Chondrocyte (in vitro differentiated cells): ENCODE data around the gene AFF2. TPM values are rescaled to one million over a fixed set of nuclear protein-coding genes. Genes with fewer than 3 reads are reported as not detected.

Source experiments
- DNase-seq: peaks from one replicate; pipeline ENCODE4 v3.0.0; 2021; ENCODE audit warnings: mixed read lengths, low spot score
- H3K27ac Mint-ChIP-seq: one replicate; pipeline ENCODE4 v1.8.0; 2021; ENCODE audit warnings: mild to moderate bottlenecking, moderate library complexity, mixed read lengths; ENCODE audit not compliant: unreplicated experiment
- H3K27me3 Mint-ChIP-seq: 2 replicates; pipeline ENCODE4 v1.8.0; 2021; ENCODE audit warnings: low read depth, mixed read lengths
- H3K36me3 Mint-ChIP-seq: 2 replicates; pipeline ENCODE4 v1.8.0; 2021; ENCODE audit warnings: low read depth, mixed read lengths
- H3K4me1 Mint-ChIP-seq: 2 replicates; pipeline ENCODE4 v1.8.0; 2021; ENCODE audit warnings: low read depth, mild to moderate bottlenecking, mixed read lengths
- H3K4me3 Mint-ChIP-seq: one replicate; pipeline ENCODE4 v1.8.0; 2021; ENCODE audit warnings: mild to moderate bottlenecking, moderate library complexity, mixed read lengths; ENCODE audit not compliant: unreplicated experiment
- H3K9me3 Mint-ChIP-seq: 2 replicates; pipeline ENCODE4 v1.8.0; 2021; ENCODE audit warnings: low read depth, mixed read lengths
- CTCF ChIP-seq: fragments of 200-600 bp; sonication (generic); IDR thresholded peaks from 2 replicates; pipeline ENCODE4 v1.5.0; 2021; ENCODE audit warnings: antibody characterized with exemption, mild to moderate bottlenecking, moderate library complexity
- total RNA-seq: library from RNA; stranded (reverse); gene quantifications from 3 replicates; pipeline ENCODE4 v1.2.1, GENCODE V29; 2021

The AFF2 gene
- total RNA-seq, 1 donor from 2014 or later: 22.4 TPM

DNA sequence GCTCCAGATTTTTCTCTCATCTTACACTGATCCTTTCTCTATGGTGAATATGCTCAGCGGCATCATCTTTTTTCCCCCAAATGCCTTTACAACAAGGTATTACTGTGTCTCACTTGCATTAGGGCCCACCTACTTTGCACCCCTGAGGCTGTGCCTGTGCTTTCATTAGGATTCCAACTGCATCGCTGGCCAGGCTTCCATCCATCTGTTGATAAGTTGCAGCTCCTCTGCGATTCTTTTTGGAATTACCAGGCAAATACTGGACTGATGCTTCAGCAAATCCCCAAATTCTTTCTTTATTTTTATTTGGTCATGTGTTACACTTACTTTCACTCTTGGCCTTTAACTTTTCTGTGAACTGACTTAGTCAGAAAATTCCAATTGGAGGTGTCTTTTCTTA, 77.3 kb downstream of the AFF2 start:
- Mint-ChIP-seq H3K27ac (peak overlapping the region; percentile 4), H3K9me3 (peaks cover 10% of the 10 kb centered on the region), H3K4me1 (peaks cover 13% of the 10 kb centered on the region), H3K4me3 (no peak overlapping the region), H3K27me3 (no peaks in the 10 kb centered on the region), H3K36me3 (no peaks in the 10 kb centered on the region)
- no peak for TF ChIP-seq CTCF
- no peak for DNase-seq

GRCh38 chrX:148580016-148580415, 79.6 kb downstream of the AFF2 start:
- Mint-ChIP-seq H3K4me3 (no peak overlapping the region), H3K27ac (no peak overlapping the region), H3K27me3 (no peaks in the 10 kb centered on the region), H3K36me3 (no peaks in the 10 kb centered on the region), H3K9me3 (peaks cover 12% of the 10 kb centered on the region), H3K4me1 (peaks cover 13% of the 10 kb centered on the region)
- no peak for TF ChIP-seq CTCF
- DNase-seq: no peak

DNA sequence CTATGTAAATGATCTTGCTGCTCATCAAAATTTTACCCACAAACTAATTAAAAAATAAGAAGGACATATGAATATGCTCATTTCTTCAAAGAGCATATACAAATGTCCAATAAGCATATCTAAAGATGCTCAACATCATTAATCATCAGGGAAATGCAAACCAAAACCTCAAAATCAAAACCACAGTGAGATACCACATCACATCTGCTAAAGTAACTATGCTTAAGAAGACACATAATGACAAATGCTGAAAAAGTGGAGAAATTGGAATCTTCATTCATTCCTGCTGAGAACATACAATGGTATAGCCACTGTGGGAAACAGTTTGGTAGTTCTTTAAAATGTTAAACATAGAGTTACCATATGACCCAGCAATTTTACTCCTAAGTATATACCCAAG, 81.9 kb downstream of the AFF2 start:
- DNase-seq: no peak
- no peaks in the 10 kb centered on the region for H3K27me3 Mint-ChIP-seq
- TF ChIP-seq CTCF: no peak
- no peak overlapping the region for H3K4me3 Mint-ChIP-seq
- peaks cover 10% of the 10 kb centered on the region for H3K9me3 Mint-ChIP-seq
- H3K27ac Mint-ChIP-seq: no peak overlapping the region
- no peaks in the 10 kb centered on the region for H3K36me3 Mint-ChIP-seq
- peaks cover 10% of the 10 kb centered on the region for H3K4me1 Mint-ChIP-seq

DNA sequence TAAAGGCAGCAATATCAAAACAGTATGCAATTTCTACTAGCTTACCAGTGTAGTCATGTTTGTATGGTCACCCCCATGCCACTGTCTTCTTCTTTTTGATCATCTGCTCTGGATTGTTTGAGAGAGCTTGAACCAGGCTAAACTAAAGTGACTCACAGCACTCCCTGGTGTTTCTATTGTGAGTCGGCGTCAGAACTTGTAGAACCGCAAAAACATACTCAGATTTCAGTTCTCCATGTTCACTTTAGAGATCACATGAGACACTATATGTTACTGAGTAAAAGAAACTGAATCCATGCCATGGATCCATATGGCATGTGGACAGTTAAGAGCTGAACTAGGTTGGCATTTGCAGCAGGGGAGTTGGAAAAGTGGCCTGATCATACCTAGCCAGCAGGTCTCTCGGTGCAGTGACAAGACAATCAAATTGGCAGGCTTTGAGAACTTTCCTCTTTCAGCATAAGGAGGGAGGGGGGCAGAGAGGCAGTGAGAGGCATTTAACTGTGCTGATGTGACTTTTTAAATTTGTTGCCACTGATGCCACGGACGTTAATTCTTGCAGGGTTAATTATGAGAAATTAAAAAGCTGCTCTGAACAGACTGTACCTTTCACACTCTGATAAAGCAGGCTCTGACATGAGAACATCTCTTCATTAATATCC, 88.4 kb downstream of the AFF2 start:
- Mint-ChIP-seq H3K27me3 (no peaks in the 10 kb centered on the region), H3K36me3 (no peaks in the 10 kb centered on the region), H3K27ac (no peak overlapping the region), H3K4me1 (peaks cover under 1% of the 10 kb centered on the region), H3K9me3 (peaks cover 3% of the 10 kb centered on the region), H3K4me3 (no peak overlapping the region)
- no peak for DNase-seq
- peak; percentile 41 for TF ChIP-seq CTCF

- no peak overlapping the region for H3K4me3 Mint-ChIP-seq
Measured at GRCh38 chrX:148592595-148592994, 92.2 kb downstream of the AFF2 start.

More at GRCh38 chrX:148592595-148592994, 92.2 kb downstream of the AFF2 start:
- no peaks in the 10 kb centered on the region for H3K27me3 Mint-ChIP-seq
- no peak for DNase-seq
- H3K27ac Mint-ChIP-seq: no peak overlapping the region
- H3K36me3 Mint-ChIP-seq: no peaks in the 10 kb centered on the region
- peaks cover 12% of the 10 kb centered on the region for H3K9me3 Mint-ChIP-seq
- peaks cover 5% of the 10 kb centered on the region for H3K4me1 Mint-ChIP-seq
- no peak for TF ChIP-seq CTCF
